HUDEP-2 (cell line): Measurements from ENCODE around the gene OSBP.
"Not testable (repeated sequence)": the region's sequence is repeated elsewhere in the genome, so short reads cannot be mapped to it uniquely, and the experiment has no call there.

ENCODE experiments used
- DNase-seq, 76 experiments: peaks; one replicate each; lab custom pipeline; 2025; ENCODE audit not compliant: unreplicated experiment in 76 of 76; lab: John Stamatoyannopoulos, UW

The OSBP gene, protein sequence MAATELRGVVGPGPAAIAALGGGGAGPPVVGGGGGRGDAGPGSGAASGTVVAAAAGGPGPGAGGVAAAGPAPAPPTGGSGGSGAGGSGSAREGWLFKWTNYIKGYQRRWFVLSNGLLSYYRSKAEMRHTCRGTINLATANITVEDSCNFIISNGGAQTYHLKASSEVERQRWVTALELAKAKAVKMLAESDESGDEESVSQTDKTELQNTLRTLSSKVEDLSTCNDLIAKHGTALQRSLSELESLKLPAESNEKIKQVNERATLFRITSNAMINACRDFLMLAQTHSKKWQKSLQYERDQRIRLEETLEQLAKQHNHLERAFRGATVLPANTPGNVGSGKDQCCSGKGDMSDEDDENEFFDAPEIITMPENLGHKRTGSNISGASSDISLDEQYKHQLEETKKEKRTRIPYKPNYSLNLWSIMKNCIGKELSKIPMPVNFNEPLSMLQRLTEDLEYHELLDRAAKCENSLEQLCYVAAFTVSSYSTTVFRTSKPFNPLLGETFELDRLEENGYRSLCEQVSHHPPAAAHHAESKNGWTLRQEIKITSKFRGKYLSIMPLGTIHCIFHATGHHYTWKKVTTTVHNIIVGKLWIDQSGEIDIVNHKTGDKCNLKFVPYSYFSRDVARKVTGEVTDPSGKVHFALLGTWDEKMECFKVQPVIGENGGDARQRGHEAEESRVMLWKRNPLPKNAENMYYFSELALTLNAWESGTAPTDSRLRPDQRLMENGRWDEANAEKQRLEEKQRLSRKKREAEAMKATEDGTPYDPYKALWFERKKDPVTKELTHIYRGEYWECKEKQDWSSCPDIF

DNA sequence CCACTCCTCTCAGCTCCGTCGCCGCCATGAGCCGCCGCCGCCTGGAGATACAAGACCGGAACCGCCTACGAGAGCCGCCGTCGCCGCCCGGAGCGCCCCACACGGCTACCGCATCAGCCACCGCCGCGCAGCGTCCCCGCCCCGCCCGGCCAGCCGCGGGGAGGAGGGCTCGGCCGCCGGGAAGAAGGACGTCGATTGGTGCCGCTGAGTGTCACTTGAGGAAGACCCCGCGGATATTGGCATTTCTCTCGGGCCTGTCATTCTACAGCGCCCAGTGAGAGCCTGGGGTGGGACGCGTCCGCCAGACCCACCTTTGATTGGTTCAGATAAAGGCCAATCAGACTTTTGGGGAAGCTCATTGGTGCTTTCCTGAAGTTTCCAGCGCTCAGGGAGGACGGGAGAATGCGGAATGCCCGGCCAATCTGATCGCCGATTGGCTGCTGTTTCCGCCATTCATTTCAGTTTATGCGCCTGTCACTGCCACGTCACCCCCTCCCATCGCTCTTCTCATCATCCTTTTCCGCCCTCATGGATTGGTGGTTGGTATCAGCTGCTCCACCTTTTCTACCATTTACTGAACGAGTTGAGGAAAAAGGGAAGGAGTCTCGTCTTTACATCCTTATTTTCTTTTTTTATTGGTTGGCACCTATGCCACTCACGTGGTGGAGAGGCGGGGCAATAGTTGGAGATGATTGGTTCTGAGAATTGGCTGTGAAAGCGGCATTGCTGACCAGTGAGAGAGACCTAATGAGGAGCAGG is at the start of gene OSBP:
Gene OSBP (minus strand): TSS at position 138 of the 759 bp plus-strand sequence. CDS start 110 bp downstream, at position 28.
- peak; percentile 13 to 100 (median 99) for DNase-seq

DNA sequence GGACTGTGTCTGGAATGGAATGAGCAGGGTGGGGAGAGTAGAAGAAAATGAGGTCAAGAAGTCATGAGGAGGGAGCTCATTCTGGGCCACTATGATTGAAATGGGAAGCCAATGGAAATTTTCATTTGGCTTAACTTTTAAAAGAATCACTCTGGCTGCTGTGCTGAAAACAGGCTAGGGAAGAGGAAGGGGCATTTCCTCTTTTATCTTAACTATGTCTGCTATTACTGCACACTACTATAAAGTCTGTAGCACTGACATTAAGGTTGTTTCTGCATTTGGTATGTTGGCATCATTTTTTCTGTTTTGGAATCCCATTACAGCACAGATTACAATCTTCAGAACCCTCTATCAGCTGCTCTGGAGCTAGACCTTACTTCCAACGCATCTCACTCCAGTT is 45.0 kb upstream of the OSBP start:
- no peak for DNase-seq

DNA sequence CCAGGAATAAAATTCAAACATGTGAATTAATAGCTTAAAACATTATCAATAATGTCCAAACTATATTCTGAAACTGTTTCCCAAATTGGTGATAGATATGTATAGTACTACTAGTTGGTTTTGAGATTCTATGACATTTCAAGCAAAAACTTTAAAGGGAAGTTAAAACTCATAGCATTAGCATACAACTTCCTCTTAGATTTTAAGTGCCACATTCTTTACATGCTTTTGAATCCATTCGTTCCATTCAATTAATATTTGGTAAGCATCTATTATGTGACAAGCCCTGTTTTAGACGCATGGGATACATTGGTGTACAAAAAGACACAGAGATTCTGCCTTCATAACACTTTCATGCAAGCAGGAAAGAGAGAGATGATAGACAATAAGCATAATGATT is 44.4 kb upstream of the OSBP start:
- no peak for DNase-seq

DNA sequence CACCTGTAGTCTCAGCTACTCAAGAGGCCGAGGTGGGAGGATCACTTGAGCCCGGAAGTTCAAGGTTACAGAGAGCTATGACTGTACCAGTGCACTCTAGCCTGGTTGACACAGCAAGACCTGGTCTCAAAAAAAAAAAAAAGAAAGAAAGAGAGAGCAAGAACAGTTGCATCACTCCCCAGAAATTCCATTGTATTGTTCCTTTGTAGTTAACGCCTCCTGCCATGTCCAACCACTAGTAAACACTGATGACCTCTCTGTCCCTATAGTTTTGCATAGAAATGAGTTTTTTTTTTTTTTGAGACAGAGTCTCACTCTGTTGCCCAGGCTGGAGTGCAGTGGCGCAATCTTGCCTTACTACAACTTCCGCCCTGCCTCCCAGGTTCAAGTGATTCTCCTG is 42.5 kb upstream of the OSBP start:
- no peak for DNase-seq

DNA sequence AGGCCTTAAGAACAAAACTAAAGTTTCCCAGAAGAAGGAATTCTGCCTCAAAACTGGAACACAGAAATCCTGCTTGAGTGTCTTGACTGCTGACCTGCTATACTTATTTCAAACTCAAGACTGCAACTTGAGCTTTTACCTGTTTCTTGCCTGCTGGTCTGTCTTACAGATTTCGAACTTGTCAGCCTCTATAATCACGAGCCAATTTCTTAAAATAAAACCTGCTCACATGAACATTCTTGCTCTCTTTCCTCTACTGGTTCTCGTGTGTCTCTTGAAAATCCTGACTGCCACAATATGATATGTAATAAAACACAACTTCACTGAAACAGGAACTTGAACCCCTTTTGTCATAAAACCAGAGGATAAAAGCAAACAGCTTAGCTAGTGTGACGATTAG is 39.3 kb upstream of the OSBP start:
- no peak for DNase-seq

DNA sequence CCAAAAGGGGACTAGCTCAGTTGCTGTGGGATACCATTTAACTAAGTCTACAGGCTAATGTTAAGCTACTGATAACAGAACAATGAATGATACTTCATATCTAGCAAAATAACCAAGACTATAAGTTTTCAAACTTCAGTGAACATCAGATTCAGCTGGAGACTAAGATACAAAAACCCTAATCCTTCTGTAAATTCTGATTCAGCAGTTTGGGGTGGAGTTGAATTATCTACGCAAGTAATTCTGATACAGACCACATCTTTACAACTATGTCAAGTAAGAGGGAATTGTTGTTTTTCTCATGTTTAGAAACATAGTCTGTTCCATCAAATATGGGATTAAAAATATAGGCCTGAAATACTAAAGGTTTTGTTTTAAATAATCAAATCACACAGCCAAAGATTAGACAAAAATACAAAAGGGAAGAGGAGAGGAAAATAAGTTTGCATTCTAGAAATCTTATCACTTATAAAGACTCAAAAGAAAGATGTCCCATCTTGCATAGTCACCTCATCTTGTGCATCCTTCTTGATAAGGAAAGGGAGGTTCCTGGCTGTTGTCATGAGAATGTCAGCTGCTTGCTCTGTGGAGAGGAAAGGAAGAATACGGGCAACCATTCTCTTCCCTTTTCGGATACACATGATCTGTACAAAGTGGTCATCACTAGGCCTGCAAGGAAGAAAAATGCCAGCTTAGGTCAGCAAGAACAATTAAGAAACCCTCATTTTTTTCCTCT is 31.8 kb upstream of the OSBP start:
- peak in 38 of 76 experiments; percentile 0 to 59 (median 20) for DNase-seq

DNA sequence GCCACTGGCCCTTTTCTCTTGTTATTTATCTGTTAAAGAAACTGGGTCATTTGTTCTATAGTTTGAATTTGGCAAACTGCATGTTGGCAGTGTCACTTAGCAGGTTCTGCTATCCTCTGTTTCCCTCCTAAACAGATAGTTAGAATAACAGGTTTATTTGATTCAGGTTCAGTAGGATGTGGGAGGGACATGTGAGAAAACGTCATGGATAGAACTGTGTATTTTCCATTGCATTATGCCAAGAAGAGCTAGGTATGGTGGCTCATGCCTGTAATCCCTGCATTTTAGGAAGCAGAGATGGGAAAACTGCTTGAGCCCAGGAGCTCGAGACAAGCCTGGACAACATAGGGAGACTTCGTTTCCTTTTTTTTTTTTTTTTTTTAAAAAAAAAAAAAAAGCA is 29.0 kb upstream of the OSBP start:
- DNase-seq = no peak

DNA sequence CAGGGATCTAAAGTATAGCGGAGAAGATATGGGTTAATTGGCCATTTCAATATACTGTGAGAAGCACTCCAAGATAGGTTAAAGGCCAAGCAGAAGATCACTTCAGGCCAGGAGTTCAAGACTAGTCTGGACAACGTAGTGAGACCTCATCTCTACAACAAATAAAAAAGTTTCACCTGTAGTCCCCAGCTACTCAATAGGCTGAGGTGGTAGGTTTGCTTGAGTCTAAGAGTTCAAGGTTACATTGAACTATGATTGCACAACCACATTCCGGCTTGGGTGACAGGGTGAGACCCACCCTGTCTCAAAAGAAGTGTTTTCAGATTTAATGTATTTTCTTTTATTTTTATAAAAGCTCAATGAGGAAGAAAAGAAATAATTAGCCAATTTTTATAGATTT is 27.8 kb upstream of the OSBP start:
- no peak for DNase-seq

DNA sequence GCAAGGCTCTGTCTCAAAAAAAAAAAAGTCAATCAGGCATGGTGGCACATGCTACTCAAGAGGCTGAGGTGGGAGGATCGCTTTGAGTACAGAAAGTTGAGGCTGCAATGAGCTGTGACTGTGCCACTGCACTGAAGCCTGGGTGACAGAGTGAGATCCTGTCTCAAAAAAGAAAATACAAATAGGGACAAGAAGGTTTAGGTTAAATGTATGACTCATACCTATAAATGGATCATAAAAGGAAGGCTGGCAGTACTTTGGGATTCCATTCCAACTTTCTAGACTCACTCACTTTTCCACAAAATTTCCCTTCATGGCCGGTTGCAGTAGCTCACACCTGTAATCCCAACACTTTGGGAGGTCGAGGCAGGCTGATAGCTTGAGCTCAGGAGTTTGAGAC is 25.6 kb upstream of the OSBP start:
- no peak for DNase-seq

DNA sequence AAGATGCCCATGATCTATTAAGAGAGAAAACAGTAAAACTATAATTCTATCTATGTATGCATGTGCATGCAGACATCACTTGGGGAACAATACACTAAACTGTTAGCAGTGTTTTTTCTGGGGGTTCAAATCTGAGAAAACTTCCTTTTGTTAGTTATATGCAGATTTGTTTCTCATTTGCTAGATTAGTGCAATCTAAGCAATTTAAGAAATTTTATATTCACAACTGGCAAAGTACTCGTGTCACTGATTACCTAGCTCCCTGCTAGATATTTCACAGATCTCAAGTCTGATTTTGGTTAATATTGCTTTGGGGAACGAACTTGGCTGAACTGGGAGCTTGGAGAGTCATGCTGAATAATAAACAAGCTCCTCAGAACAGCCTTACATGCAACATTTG is 14.9 kb upstream of the OSBP start:
- DNase-seq = no peak

DNA sequence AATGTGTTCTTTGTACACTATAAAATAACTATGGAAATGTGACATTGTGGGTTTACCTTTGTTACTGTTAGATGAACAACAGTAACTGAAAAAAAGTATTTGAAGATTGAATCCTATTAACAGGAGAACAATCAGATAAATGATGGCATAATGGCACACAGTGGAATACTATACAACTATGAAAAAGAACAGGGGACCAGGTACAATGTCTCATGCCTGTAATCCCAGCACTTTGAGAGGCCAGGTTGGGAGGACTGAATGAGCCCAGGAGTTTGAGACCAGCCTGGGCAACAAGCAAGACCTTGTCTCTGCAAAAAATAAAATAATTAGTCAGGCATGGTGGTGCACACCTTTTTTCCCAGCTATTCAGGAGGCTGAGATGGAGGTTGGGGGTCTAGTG is 14.4 kb upstream of the OSBP start:
- DNase-seq = no peak

DNA sequence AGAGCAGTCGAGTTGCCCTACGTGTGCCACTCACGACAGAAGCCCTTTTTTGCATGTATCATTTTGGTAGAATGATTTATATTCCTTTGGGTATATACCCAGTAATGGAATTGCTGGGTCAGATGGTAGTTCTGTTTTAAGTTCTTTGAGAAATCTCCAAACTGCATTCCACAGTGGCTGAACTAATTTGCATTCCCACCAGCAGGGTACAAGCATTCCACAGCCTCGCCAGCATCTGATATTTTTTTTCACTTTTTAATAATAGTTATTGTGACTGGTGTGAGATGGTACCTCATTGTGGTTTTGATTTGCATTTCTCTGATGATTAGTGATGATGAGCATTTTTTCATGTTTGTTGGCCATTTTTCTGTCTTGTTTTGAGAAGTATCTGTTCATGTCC is 11.4 kb upstream of the OSBP start:
- not testable (repeated sequence) for DNase-seq

DNA sequence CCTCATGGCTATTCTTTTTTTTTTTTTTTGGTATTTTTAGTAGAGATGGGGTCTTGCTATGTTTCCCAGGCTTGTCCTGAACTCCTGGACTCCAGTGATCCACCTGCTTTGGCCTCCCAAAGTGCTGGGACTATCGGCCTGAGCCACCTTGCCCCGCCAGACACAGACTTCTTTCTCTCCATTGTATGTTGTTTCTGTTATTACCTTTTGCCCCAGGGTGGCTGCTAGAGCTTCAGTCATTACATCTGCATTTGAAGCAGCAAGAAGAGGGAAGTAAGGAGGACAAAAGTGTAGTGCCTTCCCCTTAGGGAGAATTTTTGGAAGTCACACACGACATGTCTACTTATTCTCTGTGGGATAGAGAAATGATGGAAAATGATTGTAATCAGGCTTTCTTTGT is 10.1 kb upstream of the OSBP start:
- DNase-seq = no peak

DNA sequence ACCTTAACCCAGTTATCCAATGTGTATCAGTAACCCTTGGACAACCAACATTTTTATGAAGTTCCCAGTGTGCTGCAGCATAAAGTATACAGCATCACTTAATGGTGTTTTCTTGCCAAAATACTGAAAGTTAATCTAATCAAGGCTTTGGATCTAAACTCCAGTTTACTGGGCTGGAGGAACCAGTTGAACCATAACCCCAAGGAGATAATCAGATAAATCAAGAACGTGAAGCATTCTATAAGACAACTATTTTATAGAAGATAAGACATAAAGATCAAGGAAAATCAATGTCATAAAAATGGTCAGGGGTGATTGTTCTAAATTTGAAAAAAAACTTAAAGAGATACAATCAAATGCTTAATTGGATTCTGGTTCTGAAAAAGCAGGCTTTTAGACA is 2.3 kb upstream of the OSBP start:
- no peak for DNase-seq

DNA sequence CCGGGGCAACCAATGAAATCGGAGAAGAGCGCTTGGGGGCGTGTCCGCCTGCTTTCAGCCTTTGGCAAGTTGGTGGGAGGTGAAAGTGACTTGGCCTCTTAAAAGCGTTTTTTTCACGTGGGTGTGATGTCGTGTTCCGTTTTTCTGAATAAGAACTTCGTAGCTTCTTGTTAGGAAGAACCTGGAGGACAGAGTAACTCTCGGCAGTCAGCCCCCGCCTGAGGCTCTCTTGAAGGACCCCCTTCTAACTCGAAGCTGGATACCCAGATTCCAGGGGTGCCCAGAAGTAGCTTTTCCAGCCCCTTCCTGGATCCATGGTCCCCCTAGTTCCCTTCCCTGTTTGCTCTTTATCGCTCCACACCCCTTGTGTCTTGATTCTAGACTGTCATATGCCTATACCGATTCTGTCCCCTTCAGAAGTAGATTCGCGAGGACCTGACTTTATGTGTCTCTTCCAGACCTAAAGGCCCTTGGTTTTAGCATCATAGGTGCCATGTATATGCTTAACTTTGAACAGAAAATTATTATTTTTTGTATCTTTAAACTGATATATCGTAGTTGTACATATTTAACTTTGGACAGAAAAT is 915 bp upstream of the OSBP start:
- peak in 6 of 76 experiments; percentile 21 to 88 (median 41) for DNase-seq

DNA sequence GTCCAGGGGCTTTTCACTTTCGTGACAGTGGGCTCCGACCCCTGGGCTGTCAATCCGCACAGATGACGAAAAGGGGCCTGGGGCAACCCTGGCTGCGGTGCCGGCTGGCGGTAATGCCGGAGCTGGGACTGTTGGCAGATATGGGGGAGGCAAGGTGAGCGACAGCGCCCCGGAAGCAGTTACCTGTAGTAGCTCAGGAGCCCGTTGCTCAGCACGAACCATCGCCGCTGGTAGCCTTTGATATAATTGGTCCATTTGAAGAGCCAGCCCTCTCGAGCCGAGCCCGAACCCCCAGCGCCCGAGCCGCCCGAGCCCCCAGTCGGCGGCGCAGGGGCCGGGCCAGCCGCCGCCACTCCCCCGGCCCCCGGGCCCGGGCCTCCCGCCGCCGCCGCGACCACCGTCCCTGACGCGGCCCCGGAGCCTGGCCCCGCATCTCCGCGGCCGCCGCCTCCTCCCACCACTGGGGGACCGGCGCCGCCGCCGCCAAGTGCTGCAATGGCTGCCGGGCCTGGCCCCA is 396 bp downstream of the OSBP start:
- DNase-seq = peak in 20 of 76 experiments; percentile 2 to 31 (median 16)

DNA sequence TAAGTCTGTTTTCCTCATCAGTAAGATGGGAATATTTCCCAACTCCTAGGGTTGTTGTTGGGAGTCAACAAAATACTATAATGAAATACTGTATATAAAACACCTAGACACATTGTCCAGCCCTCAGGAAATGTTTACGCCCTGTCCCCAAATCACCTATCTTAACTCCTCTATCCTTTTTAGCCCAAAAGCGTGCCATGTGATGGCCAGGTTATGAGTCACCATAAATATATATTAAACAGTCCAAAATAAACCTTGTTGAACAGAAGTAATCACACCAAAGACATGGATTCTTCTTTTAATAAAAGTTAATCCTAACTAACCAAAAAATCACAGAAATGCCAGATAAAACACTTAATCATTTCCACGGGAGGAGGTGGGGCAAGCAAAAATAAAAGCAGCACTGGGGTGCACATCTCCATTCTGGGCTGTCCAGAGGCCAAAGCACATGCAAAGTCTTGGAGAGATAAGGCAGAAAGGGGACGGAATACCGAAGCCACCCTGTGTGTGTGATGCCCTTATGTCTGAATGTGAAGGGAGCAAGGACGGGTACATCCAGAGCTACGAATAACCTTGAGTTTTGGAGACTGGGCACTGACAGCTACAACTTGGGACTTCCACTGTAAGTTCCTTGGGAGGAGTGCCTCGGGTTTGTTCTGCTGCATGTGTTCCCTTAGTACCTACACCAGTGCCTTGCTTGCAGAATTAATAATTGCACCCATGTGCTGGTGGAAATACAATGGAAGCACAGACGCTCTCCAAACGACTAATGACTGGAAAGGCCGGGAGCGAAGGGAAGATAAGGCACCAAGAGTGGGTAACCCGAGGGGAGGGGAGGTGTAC is 1.1 kb downstream of the OSBP start:
- peak in 48 of 76 experiments; percentile 5 to 56 (median 18) for DNase-seq

DNA sequence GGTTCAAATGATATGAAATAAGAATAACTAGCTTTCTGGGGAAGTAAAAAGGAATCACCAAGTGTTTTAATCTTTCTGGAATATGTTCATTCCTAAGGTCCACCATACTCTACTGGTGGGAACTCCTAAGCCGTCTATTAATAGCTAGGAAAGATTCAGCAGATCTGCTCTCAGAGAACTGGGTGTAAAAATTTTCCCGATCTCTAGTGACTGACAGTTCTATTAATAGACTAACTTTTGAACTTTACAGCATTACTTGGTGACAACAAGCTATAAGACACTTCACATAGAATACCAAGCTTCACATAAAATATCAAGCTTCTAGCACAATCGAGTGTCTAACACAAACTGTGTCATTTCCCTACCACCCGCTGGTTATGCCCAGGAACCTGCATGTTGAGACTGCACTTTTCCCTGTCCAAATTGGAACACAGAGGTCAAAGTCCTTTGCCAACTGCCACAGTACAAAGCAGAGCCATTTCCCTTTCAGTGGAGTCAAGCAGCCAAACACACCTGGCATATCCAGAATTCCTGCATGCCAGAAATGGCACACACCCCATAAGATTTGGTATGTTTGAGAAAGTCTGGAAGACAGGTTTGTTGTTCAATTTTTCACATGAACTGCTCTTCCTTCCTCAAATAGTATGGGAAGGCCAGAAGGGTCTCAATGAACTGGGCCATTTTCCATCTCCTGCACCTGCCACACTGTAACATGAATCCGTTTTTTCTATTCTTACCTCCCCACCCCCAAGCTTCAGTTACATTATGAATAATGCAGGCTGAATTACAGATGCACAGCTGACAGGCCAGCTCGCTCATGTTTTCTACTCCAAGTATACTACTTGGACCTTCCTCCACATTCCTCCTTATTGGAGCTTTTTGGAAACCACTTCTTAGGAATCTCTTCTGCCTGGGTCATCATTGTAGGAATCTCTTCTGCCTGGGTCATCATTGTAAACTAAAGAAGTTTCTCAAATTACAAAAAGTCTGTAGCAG is 3.7 kb downstream of the OSBP start:
- no peak for DNase-seq
